CD4-positive, alpha-beta T cell (primary cell): ENCODE results near the gene CLEC2B. TPM values are rescaled to one million over a fixed set of nuclear protein-coding genes. Genes with fewer than 3 reads are reported as not detected.

Experiments
- ATAC-seq: fragments of 200-7000 bp; cut with Tn5 transposase; one replicate; pipeline ENCODE4 v1.10.0; 2022; ENCODE audit warnings: mild to moderate bottlenecking; ENCODE audit not compliant: poor library complexity
- CTCF ChIA-PET: fragments of 350-600 bp; sonication (Branson Sonifier 250); formaldehyde crosslinking; loops from one replicate; lab custom pipeline; 2021; ENCODE audit warnings: antibody characterized with exemption, inconsistent platforms; lab: Charles Lee
- POLR2A ChIA-PET: fragments of 350-600 bp; sonication (Branson Sonifier 250); formaldehyde crosslinking; loops from one replicate; lab custom pipeline; 2021; ENCODE audit warnings: antibody characterized with exemption, inconsistent platforms; lab: Charles Lee
- DNase-seq, 14 experiments: peaks; one replicate each; pipeline ENCODE4 v3.0.0-alpha.2; 2013 to 2020; ENCODE audit warnings: mixed read lengths in 2 of 14
- H3K27ac ChIP-seq, 2 donors: one replicate each; pipeline versions ENCODE4 v1.5.1 to v1.7.0; 2013; ENCODE audit warnings: low read length in 2 of 2, low read depth in 1 of 2, mild to moderate bottlenecking in 1 of 2
- H3K27me3 ChIP-seq, 2 experiments: 1 replicate in 1 of 2; 2 replicates in 1 of 2; pipeline versions ENCODE4 v1.6.1 to v1.7.0; 2013; ENCODE audit warnings: low read length in 2 of 2, control low read depth in 1 of 2, mild to moderate bottlenecking in 1 of 2, moderate library complexity in 1 of 2; ENCODE audit not compliant: insufficient read depth in 2 of 2, control insufficient read depth in 1 of 2
- H3K36me3 ChIP-seq: one replicate; pipeline ENCODE4 v1.6.1; 2013; ENCODE audit warnings: low read length, control low read depth; ENCODE audit not compliant: insufficient read depth
- H3K4me1 ChIP-seq: one replicate; pipeline ENCODE4 v1.6.1; 2013; ENCODE audit warnings: low read length, control low read depth; ENCODE audit not compliant: insufficient read depth
- H3K4me3 ChIP-seq: one replicate; pipeline ENCODE4 v1.5.1; 2013; ENCODE audit warnings: mild to moderate bottlenecking, low read length, moderate library complexity
- H3K9me3 ChIP-seq, 2 experiments: 1 replicate in 1 of 2; 2 replicates in 1 of 2; pipeline versions ENCODE4 v1.6.1 to v1.7.0; 2013; ENCODE audit warnings: low read length in 2 of 2, mild to moderate bottlenecking in 2 of 2, control low read depth in 1 of 2, moderate library complexity in 1 of 2; ENCODE audit not compliant: control insufficient read depth in 1 of 2, insufficient read depth in 1 of 2
- H3K27ac Mint-ChIP-seq: one replicate; pipeline ENCODE4 v1.8.0; 2020; ENCODE audit warnings: mixed read lengths
- H3K27me3 Mint-ChIP-seq: one replicate; pipeline ENCODE4 v1.8.0; 2021; ENCODE audit warnings: mixed read lengths
- H3K36me3 Mint-ChIP-seq: one replicate; pipeline ENCODE4 v1.8.0; 2021; ENCODE audit warnings: low read depth, mixed read lengths
- H3K4me1 Mint-ChIP-seq: one replicate; pipeline ENCODE4 v1.8.0; 2021; ENCODE audit warnings: low read depth, mixed read lengths
- H3K4me3 Mint-ChIP-seq: one replicate; pipeline ENCODE4 v1.8.0; 2020; ENCODE audit warnings: mild to moderate bottlenecking, mixed read lengths
- H3K9me3 Mint-ChIP-seq: one replicate; pipeline ENCODE4 v1.8.0; 2020; ENCODE audit warnings: mixed read lengths
- intact Hi-C, 2 experiments: fragments of 100-400 bp; cut with DNase I in 1 of 2; cut with micrococcal nuclease in 1 of 2; formaldehyde crosslinking; loops; one replicate each; pipeline versions ENCODE4 v1.15.1 to v1.9.0; 2023 to 2025; cut with DNase I, micrococcal nuclease
- total RNA-seq, 174 experiments: library from RNA in 2 of 174; stranded (reverse) in 2 of 174; gene quantifications; one replicate each; pipeline ENCODE4 v1.2.3 and lab custom pipeline; 2021 to 2026
- TF ChIP-seq, protein P1 (sequence below): fragments of 200-600 bp; IDR thresholded peaks from one replicate; pipeline ENCODE4 v1.8.0; 2022; ENCODE audit warnings: antibody characterized with exemption, mild to moderate bottlenecking

The CLEC2B gene
- total RNA-seq, 2 experiments from 2014 or later: 152 to 155 TPM

DNA sequence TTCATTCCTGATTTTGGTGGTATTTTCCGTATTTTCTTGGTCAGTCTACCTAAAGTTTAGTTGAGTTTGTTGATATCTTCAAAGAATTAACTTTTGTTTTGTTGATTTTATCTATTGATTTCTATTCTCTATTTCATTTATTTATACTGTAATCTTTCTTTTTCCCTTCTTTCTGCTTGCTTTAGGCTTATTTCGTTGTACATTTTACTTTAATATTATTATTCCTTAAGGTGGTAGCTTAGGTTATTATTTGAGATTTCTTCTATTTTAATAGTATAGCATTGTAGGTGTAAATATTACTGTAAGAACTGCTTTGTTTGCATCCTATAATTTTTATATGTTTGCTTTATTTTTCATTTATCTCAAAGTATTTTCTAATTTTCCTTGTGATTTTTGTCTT lies 63.3 kb downstream of the CLEC2B start:
- Mint-ChIP-seq H3K27me3 (no peaks in the 10 kb centered on the region), H3K4me3 (no peak overlapping the region), H3K36me3 (no peaks in the 10 kb centered on the region), H3K27ac (no peak overlapping the region), H3K9me3 (no peaks in the 10 kb centered on the region), H3K4me1 (no peaks in the 10 kb centered on the region)
- no peak overlapping the region for H3K27ac ChIP-seq
- ChIA-PET POLR2A (no interaction called here), CTCF (interaction anchor here (1.1 kb wide), 1 partner anchor 8 kb away, joined by 3 read pairs; no protein-coding TSS in a partner anchor)
- no peaks in the 10 kb centered on the region for H3K4me1 ChIP-seq
- no peaks in the 10 kb centered on the region for H3K36me3 ChIP-seq
- H3K27me3 ChIP-seq: peaks cover 2 to 5% of the 10 kb centered on the region in 2 experiments
- intact Hi-C loops: loop anchor here in 1 of 2 experiments (10.0 kb wide), 1 partner anchor 759 kb away; no protein-coding TSS in a partner anchor
- no peak overlapping the region for H3K4me3 ChIP-seq
- no peaks in the 10 kb centered on the region for H3K9me3 ChIP-seq
- TF ChIP-seq, protein P1, sequence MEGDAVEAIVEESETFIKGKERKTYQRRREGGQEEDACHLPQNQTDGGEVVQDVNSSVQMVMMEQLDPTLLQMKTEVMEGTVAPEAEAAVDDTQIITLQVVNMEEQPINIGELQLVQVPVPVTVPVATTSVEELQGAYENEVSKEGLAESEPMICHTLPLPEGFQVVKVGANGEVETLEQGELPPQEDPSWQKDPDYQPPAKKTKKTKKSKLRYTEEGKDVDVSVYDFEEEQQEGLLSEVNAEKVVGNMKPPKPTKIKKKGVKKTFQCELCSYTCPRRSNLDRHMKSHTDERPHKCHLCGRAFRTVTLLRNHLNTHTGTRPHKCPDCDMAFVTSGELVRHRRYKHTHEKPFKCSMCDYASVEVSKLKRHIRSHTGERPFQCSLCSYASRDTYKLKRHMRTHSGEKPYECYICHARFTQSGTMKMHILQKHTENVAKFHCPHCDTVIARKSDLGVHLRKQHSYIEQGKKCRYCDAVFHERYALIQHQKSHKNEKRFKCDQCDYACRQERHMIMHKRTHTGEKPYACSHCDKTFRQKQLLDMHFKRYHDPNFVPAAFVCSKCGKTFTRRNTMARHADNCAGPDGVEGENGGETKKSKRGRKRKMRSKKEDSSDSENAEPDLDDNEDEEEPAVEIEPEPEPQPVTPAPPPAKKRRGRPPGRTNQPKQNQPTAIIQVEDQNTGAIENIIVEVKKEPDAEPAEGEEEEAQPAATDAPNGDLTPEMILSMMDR: no peak
- DNase-seq (no peak), ATAC-seq (no peak)

Other genes with a start within 250 kb of the CLEC2B start
- 100 to 1,000 TPM; 121 to 122 TPM for gene CLEC2D, start 199.6 kb downstream of the CLEC2B start, total RNA-seq
- 1 to 10 TPM in 1 of 2 experiments, under 1 TPM in 1; 0.44 to 1.7 TPM for gene CLECL1, start 136.3 kb downstream of the CLEC2B start, total RNA-seq
- gene CD69, start 108.5 kb downstream of the CLEC2B start, total RNA-seq: 100 to 1,000 TPM; 631 to 659 TPM
- under 1 TPM in 1 of 2 experiments, not detected in 1; 0.44 TPM for gene KLRF1, start 41.9 kb downstream of the CLEC2B start, total RNA-seq
- gene KLRF2, start 12.1 kb upstream of the CLEC2B start, total RNA-seq: not detected
- not detected for gene CLEC2A, start 63.0 kb upstream of the CLEC2B start, total RNA-seq
- under 1 TPM; 0.22 to 0.42 TPM for gene CLEC12A, start 102.1 kb upstream of the CLEC2B start, total RNA-seq
- not detected for gene CLEC1B, start 129.8 kb upstream of the CLEC2B start, total RNA-seq
- not detected for gene CLEC12B, start 141.3 kb upstream of the CLEC2B start, total RNA-seq
- under 1 TPM; 0.55 to 0.98 TPM for gene CLEC9A, start 161.3 kb upstream of the CLEC2B start, total RNA-seq
- not detected for gene CLEC1A, start 229.6 kb upstream of the CLEC2B start, total RNA-seq